Activated T-cell treated with anti-CD3 and anti-CD28 coated beads, Interleukin-2, amount 50 U/mL, for 72 hours (primary cell): ENCODE results near the gene ARNT2. TPM values are rescaled to one million over a fixed set of nuclear protein-coding genes. Genes with fewer than 3 reads are reported as not detected.

Experiments
- ATAC-seq, 2 donors: fragments of 150-1000 bp; cut with Tn5 transposase; replicated peaks in 1 of 2; 2 replicates each; pipeline ENCODE4 v1.10.0; 2021; ENCODE audit warnings: moderate library complexity in 2 of 2, mild to moderate bottlenecking in 1 of 2
- DNase-seq, 2 donors: peaks; one replicate each; pipeline ENCODE4 v3.0.0; 2021 to 2022; ENCODE audit warnings: mixed read lengths in 1 of 2
- H3K27ac Mint-ChIP-seq: one replicate; pipeline ENCODE4 v1.8.0; 2022; ENCODE audit warnings: mild to moderate bottlenecking, moderate library complexity, mixed read lengths
- H3K27me3 Mint-ChIP-seq: one replicate; pipeline ENCODE4 v1.8.0; 2022; ENCODE audit warnings: low read depth, mixed read lengths
- H3K36me3 Mint-ChIP-seq, 2 donors: one replicate each; pipeline ENCODE4 v1.8.0; 2022; ENCODE audit warnings: mixed read lengths in 2 of 2, mild to moderate bottlenecking in 1 of 2; ENCODE audit not compliant: insufficient read depth in 2 of 2
- H3K4me1 Mint-ChIP-seq: one replicate; pipeline ENCODE4 v1.8.0; 2022; ENCODE audit warnings: low read depth, mixed read lengths
- H3K4me3 Mint-ChIP-seq, 2 donors: one replicate each; pipeline ENCODE4 v1.8.0; 2022; ENCODE audit warnings: mild to moderate bottlenecking in 2 of 2, mixed read lengths in 2 of 2, moderate library complexity in 2 of 2
- H3K9me3 Mint-ChIP-seq, 2 donors: one replicate each; pipeline ENCODE4 v1.8.0; 2022; ENCODE audit warnings: mixed read lengths in 2 of 2
- total RNA-seq, 2 donors: library from RNA; stranded (reverse); gene quantifications; one replicate each; pipeline ENCODE4 v1.2.3, GENCODE V29; 2022

The ARNT2 gene
- total RNA-seq, 2 donors from 2014 or later = 0.07 to 0.19 TPM

DNA sequence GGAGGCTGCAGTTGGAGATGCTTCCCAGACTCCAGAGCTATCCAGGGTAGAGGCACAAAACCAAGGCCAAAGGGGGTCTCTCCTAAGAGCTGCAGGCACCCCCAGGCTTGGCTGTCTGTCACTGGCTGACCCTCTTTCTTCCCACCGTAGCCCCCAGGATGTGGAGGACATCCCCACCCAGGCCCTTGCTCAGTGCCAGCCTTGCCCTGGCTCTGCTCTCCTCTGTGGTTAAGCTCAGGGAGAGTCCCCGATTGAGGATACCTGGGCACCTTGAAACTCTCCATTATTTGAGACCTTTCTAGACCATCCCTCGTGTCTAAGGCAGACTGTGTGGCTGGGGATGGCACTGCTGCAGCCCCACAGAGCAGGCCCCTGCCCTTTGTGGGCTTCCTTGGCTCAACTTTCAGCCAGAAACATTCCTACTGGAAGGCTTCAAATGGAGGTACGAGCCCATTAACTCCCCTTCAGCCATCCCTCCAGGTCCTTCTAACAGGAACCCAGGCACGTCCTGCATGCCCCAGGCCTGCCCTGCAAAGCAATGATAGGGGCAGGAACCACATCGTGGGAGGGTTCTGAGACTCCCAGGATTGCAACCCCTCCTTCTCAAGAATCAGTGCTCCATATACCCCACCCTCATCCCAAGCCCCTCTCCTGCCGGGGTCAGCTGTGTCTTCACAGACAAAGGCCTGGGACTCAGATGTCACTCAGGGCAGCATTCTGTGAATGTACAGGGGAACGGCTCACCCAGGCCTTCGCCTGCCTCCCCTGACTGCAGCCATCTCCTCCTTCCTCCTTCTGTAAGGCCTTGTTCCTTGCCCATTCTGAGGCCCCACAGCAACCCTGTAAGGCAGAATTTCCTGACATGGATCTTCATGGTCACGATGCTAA is 188.0 kb downstream of the ARNT2 start:
- DNase-seq (no peak), ATAC-seq (no peak)
- no peaks in the 10 kb centered on the region for H3K9me3 Mint-ChIP-seq
- no peak overlapping the region for H3K4me3 Mint-ChIP-seq
- no peaks in the 10 kb centered on the region for H3K36me3 Mint-ChIP-seq
- H3K27ac Mint-ChIP-seq = no peak overlapping the region
- peaks cover 16% of the 10 kb centered on the region for H3K27me3 Mint-ChIP-seq
- H3K4me1 Mint-ChIP-seq = no peaks in the 10 kb centered on the region

DNA sequence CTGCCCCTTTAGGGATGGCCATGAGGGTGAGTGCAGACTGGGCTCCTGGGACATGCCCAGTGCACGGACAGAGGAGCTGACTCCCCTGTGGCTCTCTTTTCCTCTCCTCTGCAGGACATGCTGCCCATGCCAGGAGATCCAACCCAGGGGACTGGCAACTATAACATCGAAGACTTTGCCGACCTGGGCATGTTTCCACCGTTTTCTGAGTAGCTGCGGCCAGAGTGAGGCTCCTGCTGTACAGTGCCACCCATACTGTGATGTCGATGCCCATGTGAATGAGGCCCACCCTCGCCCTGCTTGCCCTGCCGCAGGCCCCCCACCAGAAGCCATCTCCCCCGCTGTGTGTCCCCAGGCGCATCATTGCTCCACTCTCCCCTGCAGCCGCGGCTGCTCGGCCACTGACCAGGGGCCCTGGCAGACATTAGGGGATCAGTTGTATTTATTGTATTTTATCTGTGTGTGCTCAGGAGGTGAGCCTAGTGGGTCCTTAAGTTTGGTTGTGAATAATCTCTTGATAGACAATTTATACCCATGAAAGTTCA is 189.4 kb downstream of the ARNT2 start:
- Mint-ChIP-seq H3K4me1 (no peaks in the 10 kb centered on the region), H3K4me3 (no peak overlapping the region), H3K9me3 (no peaks in the 10 kb centered on the region), H3K36me3 (no peaks in the 10 kb centered on the region), H3K27ac (no peak overlapping the region), H3K27me3 (peaks cover 7% of the 10 kb centered on the region)
- ATAC-seq (no peak), DNase-seq (no peak)

DNA sequence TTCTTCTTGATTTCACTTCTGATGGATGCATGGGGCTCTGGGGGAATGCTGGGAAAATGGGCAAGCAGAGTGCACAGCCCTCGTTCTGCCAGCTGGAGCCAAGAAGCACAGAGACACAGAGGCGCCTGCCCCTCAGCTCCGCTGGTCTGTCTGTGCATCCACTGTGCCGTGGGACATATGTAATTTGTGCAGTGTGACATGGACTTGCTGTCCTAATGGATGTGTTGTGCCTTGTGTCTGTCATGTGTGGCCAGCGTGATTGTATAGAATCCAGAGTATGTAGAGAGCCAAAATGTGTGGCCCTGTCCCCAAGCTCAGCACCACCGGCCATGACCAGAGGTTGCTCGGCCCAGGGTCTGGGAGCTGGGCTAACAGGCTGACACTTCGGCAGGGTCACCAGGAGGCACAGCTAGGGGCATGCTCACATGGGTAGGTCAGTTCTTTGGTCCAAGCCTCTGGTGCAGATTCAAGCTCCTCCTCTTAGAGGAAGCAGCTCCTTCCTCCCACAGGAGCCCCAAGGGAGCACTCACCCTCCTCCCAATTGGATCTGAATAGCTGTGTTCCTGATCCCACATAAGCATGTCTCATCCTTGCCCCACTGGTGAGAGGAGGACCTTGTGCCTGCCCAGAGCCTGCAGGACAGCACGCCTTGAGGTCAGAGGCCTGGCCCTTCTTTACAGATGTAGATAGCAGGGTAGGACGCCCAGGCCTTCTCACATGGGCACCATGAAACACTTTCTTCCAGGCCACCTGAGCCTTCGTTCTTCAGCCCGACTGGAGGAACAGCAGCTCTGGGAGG is 190.1 kb downstream of the ARNT2 start:
- DNase-seq = no peak
- Mint-ChIP-seq H3K36me3 (no peaks in the 10 kb centered on the region), H3K27ac (no peak overlapping the region), H3K9me3 (no peaks in the 10 kb centered on the region), H3K4me1 (no peaks in the 10 kb centered on the region), H3K4me3 (no peak overlapping the region), H3K27me3 (peaks cover 4% of the 10 kb centered on the region)
- ATAC-seq = no peak

DNA sequence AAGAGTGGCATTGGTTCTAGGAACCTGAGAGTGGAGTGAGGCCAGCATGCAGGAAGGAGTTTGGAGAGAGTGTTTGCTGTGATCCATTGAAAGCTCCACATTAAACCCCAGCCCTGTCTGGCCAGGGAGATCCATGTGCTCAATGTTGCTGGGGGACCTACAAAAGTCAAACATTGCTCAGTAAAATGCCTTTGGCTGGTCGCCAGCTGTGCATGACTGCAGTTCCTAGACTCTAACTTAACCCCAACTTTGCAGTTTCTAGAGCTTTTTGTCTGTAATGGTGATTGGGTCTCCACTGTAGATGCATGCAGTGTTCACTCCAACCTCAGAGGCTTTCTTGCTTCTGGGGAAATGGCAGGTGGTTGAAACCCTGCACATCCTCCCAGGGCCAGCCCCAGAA is 191.2 kb downstream of the ARNT2 start:
- Mint-ChIP-seq H3K9me3 (no peaks in the 10 kb centered on the region), H3K4me1 (no peaks in the 10 kb centered on the region), H3K36me3 (no peaks in the 10 kb centered on the region), H3K27ac (no peak overlapping the region), H3K4me3 (no peak overlapping the region), H3K27me3 (peaks cover 15% of the 10 kb centered on the region)
- DNase-seq = no peak
- ATAC-seq = no peak

DNA sequence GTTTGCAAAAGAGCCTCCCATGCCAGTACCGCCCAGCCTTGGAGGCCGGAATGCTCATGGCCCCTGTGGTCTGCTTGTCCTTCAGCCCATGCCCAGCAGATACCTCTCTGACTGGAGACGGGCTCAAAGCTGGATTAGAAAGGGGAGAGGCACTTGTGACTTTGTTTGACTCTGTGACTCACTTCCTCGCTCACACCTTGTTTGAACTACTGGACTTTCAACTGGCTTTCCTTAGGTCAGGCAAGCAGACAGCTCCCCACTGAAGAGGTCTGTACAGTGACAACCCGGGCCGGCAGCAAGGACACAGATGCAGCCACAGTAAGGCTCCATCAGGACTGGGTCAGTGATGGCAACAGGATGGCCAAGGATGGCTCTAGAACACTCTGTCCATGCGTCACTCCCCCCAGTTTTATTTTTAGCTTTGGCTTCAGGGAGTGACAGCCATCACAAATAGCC is 192.4 kb downstream of the ARNT2 start:
- H3K27me3 Mint-ChIP-seq = peaks cover 17% of the 10 kb centered on the region
- no peak for ATAC-seq
- H3K4me1 Mint-ChIP-seq = no peaks in the 10 kb centered on the region

DNA sequence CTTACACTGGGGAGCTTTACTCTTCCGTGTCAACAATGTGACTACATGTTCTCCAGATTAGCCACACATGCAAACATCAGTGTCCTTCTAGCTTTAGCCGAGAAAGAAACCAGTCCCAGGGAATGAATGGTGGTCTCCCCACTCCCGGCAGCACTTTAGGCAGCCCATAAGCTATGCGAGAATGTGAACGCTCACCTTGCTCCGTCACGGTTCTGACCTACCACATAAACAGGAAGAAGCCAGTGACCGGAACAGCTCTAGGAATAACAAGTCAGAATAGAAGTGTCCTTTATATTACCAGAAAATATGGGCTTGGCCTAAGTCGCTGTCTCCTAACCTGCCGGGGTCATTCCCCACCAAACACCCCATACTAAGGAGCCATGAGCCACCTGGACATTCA is 192.9 kb downstream of the ARNT2 start:
- no peaks in the 10 kb centered on the region for H3K4me1 Mint-ChIP-seq
- H3K4me3 Mint-ChIP-seq = no peak overlapping the region
- no peaks in the 10 kb centered on the region for H3K36me3 Mint-ChIP-seq
- no peak overlapping the region for H3K27ac Mint-ChIP-seq
- DNase-seq = no peak
- no peak for ATAC-seq
- H3K27me3 Mint-ChIP-seq = peaks cover 17% of the 10 kb centered on the region
- no peaks in the 10 kb centered on the region for H3K9me3 Mint-ChIP-seq

More for the DNA sequence above, 192.4 kb downstream of the ARNT2 start:
- DNase-seq = no peak
- Mint-ChIP-seq H3K27ac (no peak overlapping the region), H3K36me3 (no peaks in the 10 kb centered on the region), H3K4me3 (no peak overlapping the region), H3K9me3 (no peaks in the 10 kb centered on the region)

DNA sequence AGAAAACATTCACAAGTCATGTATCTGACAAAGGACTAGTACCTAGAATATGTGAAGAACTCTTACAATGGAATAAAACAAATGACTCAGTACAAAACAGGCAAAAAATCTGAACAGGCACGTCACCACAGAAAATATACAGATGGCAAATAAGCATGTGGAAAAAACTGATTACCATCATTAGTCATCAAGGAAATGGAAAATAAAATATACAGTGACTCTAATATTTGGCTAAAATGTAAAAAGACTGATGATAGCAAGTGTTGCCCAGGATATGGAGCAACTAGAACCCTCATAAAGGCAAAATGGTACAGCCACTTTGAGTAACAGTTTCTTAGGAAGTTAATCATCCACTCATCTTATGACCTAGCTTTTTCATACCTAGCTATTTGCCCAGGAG is 195.2 kb downstream of the ARNT2 start:
- peak in 1 of 2 donors; percentile 50 for ATAC-seq
- DNase-seq = no peak
- H3K4me3 Mint-ChIP-seq = peak overlapping the region in 1 of 2 donors; percentile 32
- H3K36me3 Mint-ChIP-seq = no peaks in the 10 kb centered on the region
- peak overlapping the region; percentile 40 for H3K27ac Mint-ChIP-seq
- H3K27me3 Mint-ChIP-seq = peaks cover 17% of the 10 kb centered on the region
- no peaks in the 10 kb centered on the region for H3K9me3 Mint-ChIP-seq
- H3K4me1 Mint-ChIP-seq = no peaks in the 10 kb centered on the region

DNA sequence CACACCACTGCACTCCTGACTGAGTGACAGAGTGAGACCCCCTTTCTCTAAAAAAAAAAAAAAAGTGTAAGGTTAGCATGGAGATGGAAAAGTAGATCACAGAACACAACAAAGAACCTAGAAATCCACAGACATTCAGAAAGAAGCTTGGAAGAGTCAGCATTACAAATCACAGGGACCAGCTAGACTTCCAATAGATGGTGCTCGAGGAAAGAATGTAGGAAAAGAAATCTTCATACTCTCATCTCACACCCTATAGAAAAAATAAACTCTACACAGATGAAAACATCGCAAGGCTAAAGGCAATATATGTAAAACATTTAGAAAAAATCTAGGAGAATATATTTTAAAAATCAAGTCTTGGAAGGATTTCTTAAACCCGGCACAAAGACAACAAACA is 196.4 kb downstream of the ARNT2 start:
- Mint-ChIP-seq H3K4me1 (no peaks in the 10 kb centered on the region), H3K4me3 (no peak overlapping the region), H3K36me3 (no peaks in the 10 kb centered on the region), H3K9me3 (no peaks in the 10 kb centered on the region), H3K27ac (no peak overlapping the region), H3K27me3 (peaks cover 17% of the 10 kb centered on the region)
- ATAC-seq = no peak
- no peak for DNase-seq

DNA sequence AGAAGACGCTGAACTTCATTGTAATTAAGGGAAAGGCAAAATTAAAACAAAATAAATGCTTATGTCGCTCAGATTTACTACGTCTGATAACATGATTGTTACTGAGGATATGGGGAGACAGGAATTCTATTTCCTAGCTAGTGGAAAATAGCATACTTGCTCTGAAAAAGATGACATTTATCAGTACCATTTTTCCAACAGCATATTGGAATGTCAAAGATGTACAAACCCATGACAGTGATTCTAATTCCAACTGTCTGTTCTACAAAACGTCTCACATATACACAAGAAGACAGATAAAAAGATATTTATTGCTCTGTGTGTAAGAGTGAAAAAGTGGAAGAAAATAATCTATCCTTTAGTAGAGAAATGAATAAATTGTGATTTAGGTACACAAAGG is 197.1 kb downstream of the ARNT2 start:
- ATAC-seq = no peak
- DNase-seq = no peak
- Mint-ChIP-seq H3K27me3 (peaks cover 17% of the 10 kb centered on the region), H3K36me3 (no peaks in the 10 kb centered on the region), H3K4me3 (no peak overlapping the region), H3K9me3 (no peaks in the 10 kb centered on the region), H3K4me1 (no peaks in the 10 kb centered on the region), H3K27ac (no peak overlapping the region)

DNA sequence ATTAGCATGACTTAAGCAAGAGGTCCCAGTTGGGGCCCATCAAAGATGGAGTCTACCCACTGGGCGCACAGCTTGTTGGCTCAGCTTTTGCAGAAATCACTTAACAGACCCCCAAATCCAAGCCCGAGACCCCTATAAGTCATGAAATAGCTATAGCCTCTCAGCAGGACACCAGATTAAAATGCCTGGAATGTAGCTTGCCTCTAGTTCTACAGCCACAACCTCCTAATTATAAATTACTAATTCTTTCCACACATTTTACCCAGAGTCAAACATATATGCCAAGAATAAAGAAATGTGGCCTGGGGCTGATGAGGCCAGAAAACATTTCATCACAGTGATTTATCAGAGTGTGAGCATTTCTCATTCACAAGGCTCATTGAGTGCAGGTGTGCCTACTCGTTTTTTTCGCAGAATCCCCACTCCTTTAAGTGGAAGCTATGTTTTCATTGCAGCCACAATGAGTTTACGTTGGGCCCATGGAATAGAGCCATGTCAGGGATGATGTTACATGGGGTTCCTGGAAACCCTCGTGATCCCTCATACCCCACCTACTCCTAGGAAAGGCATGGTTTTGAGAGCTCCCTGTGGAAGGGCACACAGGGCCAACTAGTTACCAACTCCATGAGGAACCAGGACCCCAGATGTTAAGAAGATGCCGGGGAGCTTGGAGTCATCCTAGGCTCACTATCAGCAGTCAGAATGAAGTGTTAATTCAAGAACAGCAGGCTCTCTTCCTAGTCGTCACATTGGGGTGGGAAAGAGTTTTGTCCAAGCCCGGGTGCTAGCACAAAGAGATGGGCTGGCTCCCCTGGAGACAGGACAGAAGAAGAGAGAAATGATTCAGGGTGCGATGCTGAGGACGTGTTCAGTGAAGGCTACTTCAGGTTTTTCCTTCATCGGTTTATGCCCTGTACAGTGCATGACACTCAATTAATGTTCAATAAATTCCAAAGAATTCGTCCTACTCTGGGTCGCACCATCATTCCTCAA is 200.7 kb downstream of the ARNT2 start:
- no peaks in the 10 kb centered on the region for H3K4me1 Mint-ChIP-seq
- no peak for ATAC-seq
- no peak for DNase-seq
- H3K36me3 Mint-ChIP-seq = no peaks in the 10 kb centered on the region
- peaks cover 7% of the 10 kb centered on the region for H3K27me3 Mint-ChIP-seq
- H3K4me3 Mint-ChIP-seq = no peak overlapping the region
- H3K27ac Mint-ChIP-seq = no peak overlapping the region
- no peaks in the 10 kb centered on the region for H3K9me3 Mint-ChIP-seq

DNA sequence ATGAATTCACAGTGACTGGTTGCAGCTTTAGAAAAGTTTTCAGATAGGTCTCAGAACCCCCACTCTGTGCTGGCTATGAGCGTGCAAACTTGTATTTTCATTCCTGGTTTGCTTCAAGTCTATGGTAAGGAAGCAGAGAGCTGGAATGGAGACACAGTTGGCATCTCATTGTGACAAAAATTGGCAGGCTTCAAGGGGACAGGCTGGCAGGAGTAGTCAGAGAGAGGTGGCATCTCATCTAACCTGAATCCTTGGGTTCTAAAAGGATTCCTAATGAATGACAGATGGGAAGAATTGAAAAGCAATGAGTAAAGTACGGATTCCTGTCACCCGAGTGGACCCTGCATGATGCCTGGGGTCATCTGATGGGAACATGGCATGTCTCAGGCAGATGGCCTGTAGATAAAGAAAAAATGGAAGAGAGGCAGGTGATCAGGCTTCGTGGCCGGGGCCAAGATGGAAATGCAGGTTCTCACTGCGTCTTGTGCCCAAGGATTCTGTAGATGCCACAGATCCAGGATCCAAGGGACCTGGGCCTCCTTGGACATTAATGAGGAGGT is 201.5 kb downstream of the ARNT2 start:
- Mint-ChIP-seq H3K9me3 (no peaks in the 10 kb centered on the region), H3K27ac (no peak overlapping the region), H3K27me3 (no peaks in the 10 kb centered on the region), H3K36me3 (no peaks in the 10 kb centered on the region), H3K4me3 (no peak overlapping the region), H3K4me1 (no peaks in the 10 kb centered on the region)
- ATAC-seq = no peak
- DNase-seq = no peak

DNA sequence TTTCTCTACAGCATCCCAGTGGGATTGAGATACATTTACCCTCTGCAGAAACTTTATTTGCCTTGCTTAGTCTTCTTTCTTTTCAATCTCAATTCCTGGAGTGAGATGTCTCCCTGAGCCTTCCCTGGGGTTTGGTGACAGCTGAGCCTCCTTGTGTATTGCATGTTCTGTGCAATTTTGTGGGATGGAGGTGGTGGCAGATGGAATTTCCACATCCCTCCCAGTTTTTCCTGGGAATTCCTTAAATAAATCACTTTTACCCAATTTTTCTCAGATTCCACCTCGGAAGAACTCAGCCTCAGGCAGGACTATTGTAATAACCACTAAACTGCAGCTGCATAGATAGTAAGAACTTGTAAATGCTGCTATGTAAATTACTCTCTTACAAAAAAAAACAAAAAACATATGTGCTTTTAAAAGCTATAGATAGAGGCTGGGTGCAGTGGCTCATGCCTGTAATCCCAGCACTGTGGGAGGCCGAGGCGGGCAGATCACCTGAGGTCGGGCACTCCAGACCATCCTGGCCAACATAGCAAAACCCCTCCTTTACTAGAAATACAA is 202.4 kb downstream of the ARNT2 start:
- no peaks in the 10 kb centered on the region for H3K27me3 Mint-ChIP-seq

More for the DNA sequence above, 202.4 kb downstream of the ARNT2 start:
- no peak overlapping the region for H3K27ac Mint-ChIP-seq
- H3K4me3 Mint-ChIP-seq = no peak overlapping the region
- H3K36me3 Mint-ChIP-seq = no peaks in the 10 kb centered on the region
- H3K4me1 Mint-ChIP-seq = no peaks in the 10 kb centered on the region
- DNase-seq = no peak
- no peak for ATAC-seq
- H3K9me3 Mint-ChIP-seq = no peaks in the 10 kb centered on the region
